HG03520 (cell line): ENCODE measurements around the gene ACBD6.

Source experiments
- ATAC-seq: cut with Tn5 transposase; IDR thresholded peaks from one replicate; pipeline ENCODE4 v1.9.1; 2021; ENCODE audit warnings: mild to moderate bottlenecking, moderate library complexity; ENCODE audit not compliant: unreplicated experiment

The ACBD6 gene

GRCh38 chr1:180272395-180272794, 230.0 kb downstream of the ACBD6 start:
- no peak for ATAC-seq

GRCh38 chr1:180271272-180272255, 230.8 kb downstream of the ACBD6 start:
- no peak for ATAC-seq

GRCh38 chr1:180270530-180271271, 231.7 kb downstream of the ACBD6 start:
- ATAC-seq: no peak

- ATAC-seq: no peak
Measured at GRCh38 chr1:180269645-180270529, 232.5 kb downstream of the ACBD6 start.

GRCh38 chr1:180268556-180269075, 233.8 kb downstream of the ACBD6 start:
- ATAC-seq: no peak

GRCh38 chr1:180267761-180268555, 234.4 kb downstream of the ACBD6 start:
- no peak for ATAC-seq

GRCh38 chr1:180267211-180267561, 235.2 kb downstream of the ACBD6 start:
- ATAC-seq: no peak

- no peak for ATAC-seq
Measured at GRCh38 chr1:180266275-180267210, 235.8 kb downstream of the ACBD6 start.

GRCh38 chr1:180265871-180266270, 236.5 kb downstream of the ACBD6 start:
- ATAC-seq: no peak

- no peak for ATAC-seq
Measured at GRCh38 chr1:180265201-180265600, 237.2 kb downstream of the ACBD6 start.

- no peak for ATAC-seq
Measured at GRCh38 chr1:180264595-180264994, 237.8 kb downstream of the ACBD6 start.

- no peak for ATAC-seq
Measured at GRCh38 chr1:180262628-180263488, 239.5 kb downstream of the ACBD6 start.

- no peak for ATAC-seq
Measured at GRCh38 chr1:180261524-180262155, 240.7 kb downstream of the ACBD6 start.

GRCh38 chr1:180261030-180261429, 241.3 kb downstream of the ACBD6 start:
- no peak for ATAC-seq

- ATAC-seq: no peak
Measured at GRCh38 chr1:180260541-180260940, 241.8 kb downstream of the ACBD6 start.

- no peak for ATAC-seq
Measured at GRCh38 chr1:180259431-180260338, 242.7 kb downstream of the ACBD6 start.
